ENCODE measurements around the gene NBPF3.

DNA sequence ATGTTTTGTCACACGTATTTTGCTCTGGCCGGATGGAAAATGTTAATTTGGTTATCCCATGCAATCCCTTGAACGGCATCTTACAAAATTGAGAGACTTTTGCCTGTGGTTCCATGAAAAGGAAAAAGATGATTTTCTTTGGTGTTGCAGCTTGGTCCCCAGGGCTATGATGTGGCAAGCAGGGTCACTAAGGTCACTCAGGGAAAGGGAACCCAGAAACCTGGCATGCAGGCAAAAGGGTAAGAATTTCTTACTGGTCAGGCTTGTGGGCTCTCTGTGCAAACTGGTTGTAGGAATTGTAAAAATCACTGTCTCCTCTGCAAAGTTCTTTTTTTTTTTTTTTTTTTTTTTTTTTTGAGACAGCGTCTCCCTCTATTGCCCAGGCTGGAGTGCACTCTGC lies 48.4 kb upstream of the NBPF3 start:
- TF ChIP-seq, protein P1, sequence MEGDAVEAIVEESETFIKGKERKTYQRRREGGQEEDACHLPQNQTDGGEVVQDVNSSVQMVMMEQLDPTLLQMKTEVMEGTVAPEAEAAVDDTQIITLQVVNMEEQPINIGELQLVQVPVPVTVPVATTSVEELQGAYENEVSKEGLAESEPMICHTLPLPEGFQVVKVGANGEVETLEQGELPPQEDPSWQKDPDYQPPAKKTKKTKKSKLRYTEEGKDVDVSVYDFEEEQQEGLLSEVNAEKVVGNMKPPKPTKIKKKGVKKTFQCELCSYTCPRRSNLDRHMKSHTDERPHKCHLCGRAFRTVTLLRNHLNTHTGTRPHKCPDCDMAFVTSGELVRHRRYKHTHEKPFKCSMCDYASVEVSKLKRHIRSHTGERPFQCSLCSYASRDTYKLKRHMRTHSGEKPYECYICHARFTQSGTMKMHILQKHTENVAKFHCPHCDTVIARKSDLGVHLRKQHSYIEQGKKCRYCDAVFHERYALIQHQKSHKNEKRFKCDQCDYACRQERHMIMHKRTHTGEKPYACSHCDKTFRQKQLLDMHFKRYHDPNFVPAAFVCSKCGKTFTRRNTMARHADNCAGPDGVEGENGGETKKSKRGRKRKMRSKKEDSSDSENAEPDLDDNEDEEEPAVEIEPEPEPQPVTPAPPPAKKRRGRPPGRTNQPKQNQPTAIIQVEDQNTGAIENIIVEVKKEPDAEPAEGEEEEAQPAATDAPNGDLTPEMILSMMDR (conservative IDR thresholded peaks at IDR 0.05; ENCODE audit: low read length): no peak
- TF ChIP-seq EZH2phosphoT487 (IDR thresholded peaks at IDR 0.05; ENCODE audit: borderline replicate concordance, low read depth, low read length): no peak

All from OCI-LY7 (cell line).